ENCODE data around the gene CDHR3. TPM values are rescaled to one million over a fixed set of nuclear protein-coding genes. Genes with fewer than 3 reads are reported as not detected.

The CDHR3 gene
- total and polyA plus RNA-seq, 9 of the 15 experiments (the other 6 are each of a cell fraction or from before 2014, with no cell fraction given): 0.03 to 0.66 (median 0.24) TPM; not detected in 1

- TF ChIP-seq SIN3A (IDR thresholded peaks at IDR 0.05; ENCODE audit: borderline replicate concordance in 2 of 2, control insufficient read depth in 1 of 2, low read depth in 2 of 2, low read length in 2 of 2): no peak
- no peak for TF ChIP-seq MAFK (IDR thresholded peaks at IDR 0.05; ENCODE audit: low read length)
- TF ChIP-seq TRIM24 (IDR thresholded peaks at IDR 0.05): peak; percentile 88 to 93
- TF ChIP-seq TSC22D4 (tag; IDR thresholded peaks at IDR 0.05): no peak
- TF ChIP-seq NCOA2 (IDR thresholded peaks at IDR 0.05; ENCODE audit: partially characterized antibody in 2 of 2): peak in 1 of 2 experiments; percentile 70
- TF ChIP-seq PKNOX1 (IDR thresholded peaks at IDR 0.05): peak; percentile 95
- peak; percentile 98 for TF ChIP-seq SMAD4 (CRISPR knock-in tag; conservative IDR thresholded peaks at IDR 0.05)
- TF ChIP-seq CHD2 (IDR thresholded peaks at IDR 0.05; ENCODE audit: low read depth, low read length): no peak
- TF ChIP-seq HDAC8 (tag; IDR thresholded peaks at IDR 0.05): no peak
- no peak for TF ChIP-seq ZC3H11A (IDR thresholded peaks at IDR 0.05; ENCODE audit: low read depth, low read length)
- TF ChIP-seq PYGO2 (tag; IDR thresholded peaks at IDR 0.05): peak; percentile 96
- TF ChIP-seq CUX1 (CRISPR knock-in tag; IDR thresholded peaks at IDR 0.05): peak; percentile 86
- TF ChIP-seq ATF7 (IDR thresholded peaks at IDR 0.05): peak; percentile 90
- peak; percentile 65; the same call in 1 of the 2 replicates for TF ChIP-seq CREB3L1 (IDR thresholded peaks at IDR 0.05; ENCODE audit: borderline replicate concordance, low read depth)
- TF ChIP-seq ZBTB11 (CRISPR knock-in tag; IDR thresholded peaks at IDR 0.05): peak in 1 of 3 experiments; percentile 81; a peak in 2 of 6 replicates
- TF ChIP-seq ZBED1 (IDR thresholded peaks at IDR 0.05): peak; percentile 93; the same call in 1 of the 2 replicates
Observed at GRCh38 chr7:106071999-106072714, 109.1 kb downstream of the CDHR3 start (continued).

Measured in K562 (cell line).